Measurements from ENCODE around the gene RGS17. TPM values are rescaled to one million over a fixed set of nuclear protein-coding genes. Genes with fewer than 3 reads are reported as not detected.
A peak's percentile ranks its signal among the peaks of the same experiment; 100 is the strongest.

RGS17 gene
- total RNA-seq, 3 donors from 2014 or later (not counting 1 experiment from before 2014, with no cell fraction given), result 0.45 to 1.9 (median 0.55) TPM

GRCh38 chr6:152979116-152979515 is 152.0 kb downstream of the RGS17 start:
- H3K4me1 Mint-ChIP-seq, result peaks cover 24 to 40% of the 10 kb centered on the region in 2 donors
- intact Hi-C loops (cut with micrococcal nuclease), result no loop called here
- TF ChIP-seq, protein P1, sequence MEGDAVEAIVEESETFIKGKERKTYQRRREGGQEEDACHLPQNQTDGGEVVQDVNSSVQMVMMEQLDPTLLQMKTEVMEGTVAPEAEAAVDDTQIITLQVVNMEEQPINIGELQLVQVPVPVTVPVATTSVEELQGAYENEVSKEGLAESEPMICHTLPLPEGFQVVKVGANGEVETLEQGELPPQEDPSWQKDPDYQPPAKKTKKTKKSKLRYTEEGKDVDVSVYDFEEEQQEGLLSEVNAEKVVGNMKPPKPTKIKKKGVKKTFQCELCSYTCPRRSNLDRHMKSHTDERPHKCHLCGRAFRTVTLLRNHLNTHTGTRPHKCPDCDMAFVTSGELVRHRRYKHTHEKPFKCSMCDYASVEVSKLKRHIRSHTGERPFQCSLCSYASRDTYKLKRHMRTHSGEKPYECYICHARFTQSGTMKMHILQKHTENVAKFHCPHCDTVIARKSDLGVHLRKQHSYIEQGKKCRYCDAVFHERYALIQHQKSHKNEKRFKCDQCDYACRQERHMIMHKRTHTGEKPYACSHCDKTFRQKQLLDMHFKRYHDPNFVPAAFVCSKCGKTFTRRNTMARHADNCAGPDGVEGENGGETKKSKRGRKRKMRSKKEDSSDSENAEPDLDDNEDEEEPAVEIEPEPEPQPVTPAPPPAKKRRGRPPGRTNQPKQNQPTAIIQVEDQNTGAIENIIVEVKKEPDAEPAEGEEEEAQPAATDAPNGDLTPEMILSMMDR (IDR thresholded peaks at IDR 0.05), result no peak

GRCh38 chr6:152978058-152978457 is 153.0 kb downstream of the RGS17 start:
- Histone ChIP-seq H3K4me1 (ENCODE audit: control insufficient read depth, insufficient read depth, low read length) (peaks cover 11% of the 10 kb centered on the region), H3K27ac (ENCODE audit: low read length) (no peak overlapping the region), H3K36me3 (ENCODE audit: control insufficient read depth, insufficient read depth, low read length) (peaks cover 13% of the 10 kb centered on the region), H3K9me3 (ENCODE audit: control insufficient read depth, insufficient read depth, low read length) (no peaks in the 10 kb centered on the region), H3K27me3 (ENCODE audit: control insufficient read depth, insufficient read depth, low read length) (no peaks in the 10 kb centered on the region), H3K4me3 (ENCODE audit: low read length) (no peak overlapping the region)
- H3K4me3 Mint-ChIP-seq, result no peak overlapping the region
- no peaks in the 10 kb centered on the region for H3K27me3 Mint-ChIP-seq (ENCODE audit: low read depth in 2 of 2)
- peaks cover 5% of the 10 kb centered on the region for H3K36me3 Mint-ChIP-seq
- TF ChIP-seq, protein P1 (IDR thresholded peaks at IDR 0.05), result no peak
- intact Hi-C loops (cut with micrococcal nuclease), result no loop called here
- peaks cover 15 to 30% of the 10 kb centered on the region in 2 donors for H3K4me1 Mint-ChIP-seq
- DNase-seq (no peak), ATAC-seq (no peak)
- no peak overlapping the region for H3K27ac Mint-ChIP-seq
- 100% methylated on average over 1 of the region's 3 CpGs for WGBS (ENCODE audit: insufficient coverage)
- H3K9me3 Mint-ChIP-seq, result no peaks in the 10 kb centered on the region

More at GRCh38 chr6:152979116-152979515, 152.0 kb downstream of the RGS17 start:
- DNase-seq (no peak), ATAC-seq (no peak)
- 100% methylated on average over 1 of the region's 1 CpG for WGBS (ENCODE audit: insufficient coverage)
- Histone ChIP-seq H3K27me3 (ENCODE audit: control insufficient read depth, insufficient read depth, low read length) (no peaks in the 10 kb centered on the region), H3K4me3 (ENCODE audit: low read length) (no peak overlapping the region), H3K27ac (ENCODE audit: low read length) (no peak overlapping the region), H3K4me1 (ENCODE audit: control insufficient read depth, insufficient read depth, low read length) (peaks cover 16% of the 10 kb centered on the region), H3K36me3 (ENCODE audit: control insufficient read depth, insufficient read depth, low read length) (peaks cover 8% of the 10 kb centered on the region), H3K9me3 (ENCODE audit: control insufficient read depth, insufficient read depth, low read length) (no peaks in the 10 kb centered on the region)
- H3K9me3 Mint-ChIP-seq, result no peaks in the 10 kb centered on the region
- H3K27me3 Mint-ChIP-seq (ENCODE audit: low read depth in 2 of 2), result no peaks in the 10 kb centered on the region
- H3K36me3 Mint-ChIP-seq, result peaks cover 5% of the 10 kb centered on the region
- H3K27ac Mint-ChIP-seq, result no peak overlapping the region
- no peak overlapping the region for H3K4me3 Mint-ChIP-seq

DNA sequence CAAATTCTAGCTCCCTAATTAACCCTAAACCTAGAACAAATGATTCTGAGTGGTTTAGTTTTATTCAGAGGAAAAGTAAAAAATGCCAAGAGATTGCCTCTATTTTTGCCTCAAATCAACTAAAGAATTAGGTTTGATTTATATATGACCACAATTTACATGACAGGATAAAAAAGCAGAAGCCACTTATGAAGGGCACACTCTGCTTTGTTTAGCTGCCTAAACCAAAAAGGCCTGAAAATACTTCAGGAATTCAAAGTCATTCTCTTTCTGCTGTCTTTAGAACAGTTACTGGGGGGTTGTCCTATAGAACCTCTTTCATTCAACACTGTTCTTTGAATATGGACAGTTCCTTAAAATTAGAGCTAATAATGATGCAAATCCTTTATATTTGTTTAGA is 153.5 kb downstream of the RGS17 start:
- H3K9me3 ChIP-seq (ENCODE audit: control insufficient read depth, insufficient read depth, low read length), result no peaks in the 10 kb centered on the region
- H3K36me3 Mint-ChIP-seq, result peaks cover 5% of the 10 kb centered on the region
- H3K27ac Mint-ChIP-seq, result no peak overlapping the region
- no peak overlapping the region for H3K27ac ChIP-seq (ENCODE audit: low read length)
- no peak for ATAC-seq
- H3K4me1 ChIP-seq (ENCODE audit: control insufficient read depth, insufficient read depth, low read length), result peaks cover 7% of the 10 kb centered on the region
- H3K4me1 Mint-ChIP-seq, result peaks cover 15 to 27% of the 10 kb centered on the region in 2 donors
- H3K9me3 Mint-ChIP-seq, result no peaks in the 10 kb centered on the region
- no peak overlapping the region for H3K4me3 Mint-ChIP-seq
- H3K27me3 ChIP-seq (ENCODE audit: control insufficient read depth, insufficient read depth, low read length), result no peaks in the 10 kb centered on the region
- no peak for DNase-seq
- H3K36me3 ChIP-seq (ENCODE audit: control insufficient read depth, insufficient read depth, low read length), result peaks cover 18% of the 10 kb centered on the region
- H3K4me3 ChIP-seq (ENCODE audit: low read length), result no peak overlapping the region
- TF ChIP-seq, protein P1 (IDR thresholded peaks at IDR 0.05), result no peak
- intact Hi-C loops (cut with micrococcal nuclease), result no loop called here
- no peaks in the 10 kb centered on the region for H3K27me3 Mint-ChIP-seq (ENCODE audit: low read depth in 2 of 2)

GRCh38 chr6:152976749-152977148 is 154.3 kb downstream of the RGS17 start:
- ATAC-seq (no peak), DNase-seq (no peak)
- no peak overlapping the region for H3K27ac ChIP-seq (ENCODE audit: low read length)
- no peaks in the 10 kb centered on the region for H3K4me1 ChIP-seq (ENCODE audit: control insufficient read depth, insufficient read depth, low read length)
- H3K27ac Mint-ChIP-seq, result peak overlapping the region in 1 of 2 donors; percentile 33
- H3K4me1 Mint-ChIP-seq, result peaks cover 15 to 27% of the 10 kb centered on the region in 2 donors
- H3K9me3 ChIP-seq (ENCODE audit: control insufficient read depth, insufficient read depth, low read length), result no peaks in the 10 kb centered on the region
- H3K27me3 Mint-ChIP-seq (ENCODE audit: low read depth in 2 of 2), result no peaks in the 10 kb centered on the region
- H3K4me3 ChIP-seq (ENCODE audit: low read length), result no peak overlapping the region
- TF ChIP-seq, protein P1 (IDR thresholded peaks at IDR 0.05), result no peak
- intact Hi-C loops (cut with micrococcal nuclease), result no loop called here
- H3K9me3 Mint-ChIP-seq, result no peaks in the 10 kb centered on the region
- H3K4me3 Mint-ChIP-seq, result no peak overlapping the region
- no peaks in the 10 kb centered on the region for H3K27me3 ChIP-seq (ENCODE audit: control insufficient read depth, insufficient read depth, low read length)
- H3K36me3 ChIP-seq (ENCODE audit: control insufficient read depth, insufficient read depth, low read length), result peaks cover 25% of the 10 kb centered on the region
- 82% methylated on average over 1 of the region's 1 CpG for WGBS (ENCODE audit: insufficient coverage)
- peaks cover 5% of the 10 kb centered on the region for H3K36me3 Mint-ChIP-seq
